Measurements from ENCODE around the gene GAB2. TPM values are rescaled to one million over a fixed set of nuclear protein-coding genes. Genes with fewer than 3 reads are reported as not detected.
"Not testable (repeated sequence)": the region's sequence is repeated elsewhere in the genome, so short reads cannot be mapped to it uniquely, and the experiment has no call there.

Gene GAB2
- total RNA-seq, 2 experiments from 2014 or later, result 7.1 to 7.5 TPM

DNA sequence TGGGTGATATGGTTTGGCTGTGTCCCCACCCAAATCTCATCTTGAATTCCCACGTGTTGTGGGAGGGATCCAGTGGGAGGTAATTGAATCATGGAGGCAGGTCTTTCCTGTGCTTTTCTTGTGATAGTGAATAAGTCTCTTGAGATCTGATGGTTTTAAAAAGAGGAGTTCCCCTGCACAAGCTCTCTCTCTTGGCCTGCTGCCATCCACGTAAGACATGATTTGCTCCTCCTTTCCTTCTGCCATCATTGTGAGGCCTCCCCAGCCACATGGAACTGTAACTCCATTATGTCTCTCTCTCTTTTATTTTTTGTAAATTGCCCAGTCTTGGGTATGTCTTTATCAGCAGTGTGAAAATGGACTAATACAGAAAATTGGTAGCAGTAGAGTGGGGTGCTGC lies 145.8 kb downstream of the GAB2 start:
- H3K4me3 Mint-ChIP-seq; POLR2A ChIA-PET; H3K27me3 Mint-ChIP-seq; H3K4me1 Mint-ChIP-seq; DNase-seq; H3K27ac Mint-ChIP-seq; ATAC-seq (ENCODE audit: low read depth): not testable (repeated sequence)
- peaks cover 17% of the 10 kb centered on the region for H3K36me3 Mint-ChIP-seq
- peaks cover 19% of the 10 kb centered on the region for H3K9me3 Mint-ChIP-seq

DNA sequence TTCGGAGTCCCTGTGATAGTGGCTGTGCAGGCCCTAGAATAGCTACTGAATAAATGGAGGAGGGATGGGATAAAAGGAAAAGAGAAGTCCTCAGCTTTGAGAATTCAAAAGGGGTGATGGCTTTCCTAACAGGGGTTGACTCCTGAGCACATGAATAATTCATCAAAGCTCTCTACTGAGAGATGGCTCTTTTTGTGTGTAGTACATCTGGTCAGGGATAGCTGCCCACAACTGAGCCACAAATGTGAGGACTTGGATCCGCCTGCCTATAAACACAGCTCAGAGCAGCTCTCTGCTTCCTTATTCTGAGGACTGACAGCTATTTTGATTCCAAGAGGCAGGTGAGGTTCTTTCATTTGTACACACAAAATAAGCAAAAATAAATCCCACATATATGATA lies 146.6 kb downstream of the GAB2 start:
- DNase-seq, result no peak
- H3K4me3 Mint-ChIP-seq, result no peak overlapping the region
- peaks cover 17% of the 10 kb centered on the region for H3K36me3 Mint-ChIP-seq
- ATAC-seq (ENCODE audit: low read depth), result no peak
- H3K9me3 Mint-ChIP-seq, result peaks cover 19% of the 10 kb centered on the region
- POLR2A ChIA-PET, result interaction anchor here (0.6 kb wide), 1 partner anchor 124 kb away, joined by 4 read pairs; no protein-coding TSS in a partner anchor
- no peak overlapping the region for H3K27ac Mint-ChIP-seq
- no peaks in the 10 kb centered on the region for H3K27me3 Mint-ChIP-seq
- H3K4me1 Mint-ChIP-seq, result no peaks in the 10 kb centered on the region

DNA sequence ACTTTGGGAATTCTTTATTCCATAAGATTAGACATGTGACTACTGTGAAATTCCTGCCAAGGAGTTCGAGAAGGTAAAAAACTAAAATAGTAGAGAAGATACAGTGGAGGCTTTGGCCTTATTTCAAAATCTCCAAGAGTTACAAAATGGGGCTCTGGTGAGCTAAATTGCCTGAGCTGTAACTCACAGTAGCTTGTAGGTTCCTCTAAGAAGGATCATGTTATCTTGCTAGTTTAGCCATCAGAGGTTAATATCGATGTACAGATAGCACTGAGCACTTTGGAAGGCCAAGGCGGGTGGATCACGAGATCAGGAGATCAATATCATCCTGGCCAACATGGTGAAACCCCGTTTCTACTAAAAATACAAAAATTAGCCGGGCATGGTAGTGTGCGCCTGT lies 147.8 kb downstream of the GAB2 start:
- H3K4me1 Mint-ChIP-seq, result no peaks in the 10 kb centered on the region
- POLR2A ChIA-PET, result no interaction called here
- no peak for DNase-seq
- peaks cover 19% of the 10 kb centered on the region for H3K9me3 Mint-ChIP-seq
- H3K4me3 Mint-ChIP-seq, result no peak overlapping the region
- H3K27me3 Mint-ChIP-seq, result no peaks in the 10 kb centered on the region
- H3K36me3 Mint-ChIP-seq, result peaks cover 17% of the 10 kb centered on the region
- no peak for ATAC-seq (ENCODE audit: low read depth)
- H3K27ac Mint-ChIP-seq, result no peak overlapping the region

DNA sequence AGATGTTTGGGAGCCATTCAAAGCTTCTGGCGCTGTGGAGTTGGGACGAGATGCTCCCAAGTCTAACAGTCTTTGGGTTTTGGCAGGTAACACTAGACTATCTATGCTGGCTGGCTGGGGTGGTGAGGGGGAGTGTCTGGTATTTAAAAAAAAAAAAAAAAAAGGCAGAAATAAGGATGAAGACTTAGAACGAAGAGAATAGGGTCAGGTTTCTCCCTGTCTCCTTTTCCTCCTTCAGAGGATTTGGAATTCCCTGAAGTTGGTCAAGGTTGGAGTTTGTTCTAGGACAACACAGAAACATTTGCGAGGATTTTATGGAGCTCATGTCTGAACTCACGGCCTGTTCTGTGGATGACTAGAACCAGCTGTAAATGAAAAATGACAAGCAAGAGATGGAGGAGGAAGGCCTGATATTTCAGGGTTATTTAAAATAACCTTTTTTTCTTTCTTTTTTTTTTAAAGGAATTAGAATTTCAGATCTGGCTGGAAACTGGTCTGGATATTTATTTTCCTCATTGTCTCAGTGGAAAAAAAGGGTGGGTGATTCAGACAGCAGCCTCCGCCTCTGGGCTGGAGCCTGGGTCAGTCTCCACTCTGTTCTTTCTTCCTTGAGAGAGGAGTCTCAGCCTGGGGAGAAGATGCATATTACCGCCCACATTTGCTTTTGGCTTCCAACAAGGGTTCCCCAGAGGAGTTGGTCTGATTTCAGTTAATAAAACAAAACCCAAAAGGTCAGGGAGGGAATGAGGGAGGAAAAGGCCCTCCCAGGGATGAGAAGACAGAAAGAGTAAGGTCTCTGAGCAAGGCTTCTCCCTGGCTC lies 148.8 kb downstream of the GAB2 start:
- DNase-seq (no peak), ATAC-seq (ENCODE audit: low read depth) (no peak)
- Mint-ChIP-seq H3K27me3 (no peaks in the 10 kb centered on the region), H3K4me1 (no peaks in the 10 kb centered on the region), H3K4me3 (no peak overlapping the region), H3K27ac (no peak overlapping the region), H3K9me3 (peaks cover 13% of the 10 kb centered on the region), H3K36me3 (peaks cover 12% of the 10 kb centered on the region)
- POLR2A ChIA-PET, result no interaction called here

DNA sequence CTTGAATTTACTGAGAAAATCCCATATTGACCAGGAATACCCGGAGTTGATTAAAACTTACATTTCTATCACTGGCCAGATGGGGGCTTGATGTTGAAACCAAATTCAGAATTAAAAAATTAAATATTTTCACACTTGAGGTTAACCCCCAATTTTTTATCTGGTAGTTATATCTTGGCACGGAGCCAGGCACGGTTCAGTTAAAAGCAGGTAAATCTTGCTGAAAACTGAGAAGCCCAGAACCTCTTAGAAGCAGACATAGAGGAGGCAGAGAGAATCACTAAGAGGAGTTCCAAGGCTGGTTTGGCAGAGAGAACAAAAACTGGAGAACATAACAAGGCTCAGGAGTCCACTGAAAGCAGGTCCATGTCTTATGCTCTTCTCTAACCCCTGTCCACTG lies 151.2 kb downstream of the GAB2 start:
- Mint-ChIP-seq H3K4me3 (no peak overlapping the region), H3K27ac (no peak overlapping the region), H3K9me3 (no peaks in the 10 kb centered on the region), H3K4me1 (no peaks in the 10 kb centered on the region), H3K27me3 (no peaks in the 10 kb centered on the region), H3K36me3 (no peaks in the 10 kb centered on the region)
- ATAC-seq (ENCODE audit: low read depth) (no peak), DNase-seq (no peak)
- POLR2A ChIA-PET, result no interaction called here

DNA sequence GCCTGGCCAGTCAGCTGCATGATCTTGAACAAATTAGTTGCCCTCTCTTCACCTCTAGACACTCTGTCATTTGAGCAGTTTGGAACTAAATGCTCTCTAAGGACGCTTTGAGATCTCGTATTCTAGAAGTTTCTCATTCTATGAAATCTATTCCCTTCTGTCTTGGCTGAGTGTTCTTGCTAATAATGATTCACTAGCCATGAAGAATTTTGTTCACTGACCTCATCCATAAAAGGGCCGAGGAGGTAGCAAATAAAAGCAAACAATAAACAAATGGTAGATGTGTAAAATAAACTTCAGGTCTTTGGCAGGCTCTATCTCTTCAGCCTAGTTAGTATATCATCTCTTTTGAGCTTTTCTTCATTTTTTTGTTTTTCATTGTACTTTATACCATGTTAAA lies 152.3 kb downstream of the GAB2 start:
- Mint-ChIP-seq H3K27ac (no peak overlapping the region), H3K36me3 (no peaks in the 10 kb centered on the region), H3K27me3 (no peaks in the 10 kb centered on the region), H3K4me1 (no peaks in the 10 kb centered on the region), H3K4me3 (no peak overlapping the region), H3K9me3 (no peaks in the 10 kb centered on the region)
- POLR2A ChIA-PET, result no interaction called here
- no peak for DNase-seq
- ATAC-seq (ENCODE audit: low read depth), result no peak

DNA sequence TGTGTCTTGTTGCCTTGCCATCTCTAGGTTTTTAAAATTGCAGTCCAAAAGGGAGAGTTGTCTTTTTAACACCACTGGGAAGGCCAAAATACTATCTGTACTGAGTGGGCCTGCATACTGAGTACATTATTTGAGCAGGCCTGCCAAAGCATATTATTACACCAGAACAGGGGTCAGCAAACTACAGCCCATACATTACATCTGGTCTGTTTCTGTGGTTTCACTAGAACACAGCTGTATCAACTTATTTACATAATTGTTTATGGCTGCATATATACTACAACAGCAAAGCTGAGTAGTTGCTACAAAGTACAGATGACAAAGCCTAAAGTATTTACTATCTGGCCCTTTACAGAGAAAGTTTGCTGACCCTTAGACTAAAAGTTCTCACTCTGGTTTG lies 154.9 kb downstream of the GAB2 start:
- Mint-ChIP-seq H3K36me3 (no peaks in the 10 kb centered on the region), H3K9me3 (no peaks in the 10 kb centered on the region), H3K27me3 (no peaks in the 10 kb centered on the region), H3K27ac (no peak overlapping the region), H3K4me3 (no peak overlapping the region), H3K4me1 (no peaks in the 10 kb centered on the region)
- POLR2A ChIA-PET, result no interaction called here
- ATAC-seq (ENCODE audit: low read depth) (no peak), DNase-seq (no peak)

DNA sequence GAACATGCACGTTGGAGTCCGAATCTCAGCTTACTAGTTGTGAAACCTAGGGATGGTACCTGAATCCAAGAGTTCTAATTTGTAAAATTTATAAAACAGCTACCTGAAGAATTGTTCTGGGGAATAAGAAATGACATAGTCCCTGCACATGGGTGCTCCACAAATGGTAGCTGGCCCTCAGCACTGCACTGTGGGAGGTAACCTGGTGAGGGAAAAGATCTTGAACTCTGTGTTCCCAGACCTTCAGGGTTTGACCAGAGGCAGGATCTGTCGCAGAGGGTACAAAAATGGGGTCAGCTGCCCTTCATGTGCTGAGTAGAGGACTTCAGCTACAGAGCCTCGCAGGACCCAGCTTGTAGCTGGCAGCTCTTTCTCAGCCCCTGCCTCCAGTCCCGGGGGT lies 155.4 kb downstream of the GAB2 start:
- no peaks in the 10 kb centered on the region for H3K9me3 Mint-ChIP-seq
- no peaks in the 10 kb centered on the region for H3K27me3 Mint-ChIP-seq

DNA sequence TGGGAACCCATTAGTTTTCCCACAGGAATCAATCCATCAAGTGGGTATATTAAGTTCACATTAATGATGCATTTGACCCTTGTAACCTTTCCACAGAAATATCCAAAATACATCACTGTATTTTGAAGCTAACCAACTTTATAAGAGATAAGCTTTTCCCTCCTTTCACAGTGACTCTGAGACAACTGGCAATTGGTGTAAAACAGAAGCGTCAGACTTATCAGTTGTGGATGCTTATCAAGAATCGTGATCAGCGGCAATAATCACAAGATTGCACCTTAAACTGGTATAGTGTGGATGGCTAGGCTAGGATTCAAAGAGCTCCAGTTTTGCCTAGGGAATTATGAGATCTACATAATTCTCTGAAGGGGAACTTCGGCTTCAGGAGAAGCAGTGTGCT lies 155.8 kb downstream of the GAB2 start:
- Mint-ChIP-seq H3K27ac (no peak overlapping the region), H3K9me3 (no peaks in the 10 kb centered on the region), H3K4me1 (no peaks in the 10 kb centered on the region), H3K27me3 (no peaks in the 10 kb centered on the region), H3K36me3 (no peaks in the 10 kb centered on the region), H3K4me3 (no peak overlapping the region)
- POLR2A ChIA-PET, result interaction anchor here (0.6 kb wide), 1 partner anchor 304 kb away, joined by 4 read pairs; no protein-coding TSS in a partner anchor
- no peak for DNase-seq
- no peak for ATAC-seq (ENCODE audit: low read depth)

More for the DNA sequence above, 155.4 kb downstream of the GAB2 start:
- DNase-seq (no peak), ATAC-seq (ENCODE audit: low read depth) (no peak)
- H3K27ac Mint-ChIP-seq, result no peak overlapping the region
- H3K4me1 Mint-ChIP-seq, result no peaks in the 10 kb centered on the region
- H3K4me3 Mint-ChIP-seq, result no peak overlapping the region
- no peaks in the 10 kb centered on the region for H3K36me3 Mint-ChIP-seq
- POLR2A ChIA-PET, result interaction anchor here (0.6 kb wide), 1 partner anchor 305 kb away, joined by 4 read pairs; no protein-coding TSS in a partner anchor

DNA sequence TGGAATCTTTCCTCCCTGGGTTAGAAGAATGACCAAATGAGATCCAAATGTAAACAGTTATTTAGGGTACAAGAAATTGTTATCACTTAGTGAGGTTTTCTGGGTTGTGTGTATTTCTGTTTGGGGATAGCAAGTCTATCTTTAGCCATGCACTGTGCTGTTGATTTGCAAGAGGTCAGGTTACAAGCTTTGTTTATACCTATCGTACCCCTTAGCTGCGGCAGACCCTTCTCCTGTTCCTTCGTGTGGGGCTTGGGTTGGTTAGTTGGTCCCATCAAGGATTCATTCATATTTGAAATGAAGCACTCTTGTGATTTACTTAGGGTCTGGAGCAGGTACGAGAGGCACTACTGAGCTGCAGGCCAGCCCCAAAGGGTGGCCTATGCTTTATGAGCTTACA lies 156.3 kb downstream of the GAB2 start:
- Mint-ChIP-seq H3K4me1 (no peaks in the 10 kb centered on the region), H3K27me3 (no peaks in the 10 kb centered on the region), H3K36me3 (no peaks in the 10 kb centered on the region), H3K4me3 (no peak overlapping the region), H3K9me3 (no peaks in the 10 kb centered on the region), H3K27ac (no peak overlapping the region)
- ATAC-seq (ENCODE audit: low read depth), result no peak
- no peak for DNase-seq
- POLR2A ChIA-PET, result no interaction called here

DNA sequence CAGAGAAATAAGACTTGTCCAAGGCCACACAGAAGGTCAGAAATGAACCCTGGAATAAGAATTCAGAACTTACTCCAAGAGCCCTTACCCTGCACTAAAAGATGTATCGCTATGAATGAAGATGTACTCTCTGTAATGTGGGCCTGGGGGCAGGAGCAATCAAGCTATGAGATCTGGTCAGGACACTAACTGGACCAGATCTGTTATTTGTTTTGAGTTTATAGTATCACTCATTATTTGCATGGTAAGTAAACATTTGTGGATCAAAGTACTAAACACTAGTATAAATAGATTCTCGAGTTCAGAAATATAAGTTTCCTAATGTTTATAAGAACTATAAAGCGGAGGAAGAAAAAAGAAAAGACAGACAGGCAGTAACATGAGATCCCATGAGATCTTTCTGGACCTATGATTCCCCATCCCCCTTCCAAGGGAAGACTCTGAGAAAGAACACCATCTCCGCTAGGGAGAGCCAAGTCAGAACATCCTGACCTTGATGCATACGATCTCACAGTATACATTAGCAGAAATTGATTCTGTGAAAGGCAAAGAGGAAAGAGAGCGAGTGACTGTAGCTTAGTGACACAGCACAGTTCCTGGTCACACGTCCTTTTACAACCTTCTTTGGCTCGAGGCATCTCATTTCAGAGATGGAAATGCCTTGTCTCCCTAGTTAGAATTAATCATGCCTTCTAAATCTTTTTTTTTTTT lies 157.7 kb downstream of the GAB2 start:
- peak overlapping the region; percentile 19 for H3K27ac Mint-ChIP-seq

DNA sequence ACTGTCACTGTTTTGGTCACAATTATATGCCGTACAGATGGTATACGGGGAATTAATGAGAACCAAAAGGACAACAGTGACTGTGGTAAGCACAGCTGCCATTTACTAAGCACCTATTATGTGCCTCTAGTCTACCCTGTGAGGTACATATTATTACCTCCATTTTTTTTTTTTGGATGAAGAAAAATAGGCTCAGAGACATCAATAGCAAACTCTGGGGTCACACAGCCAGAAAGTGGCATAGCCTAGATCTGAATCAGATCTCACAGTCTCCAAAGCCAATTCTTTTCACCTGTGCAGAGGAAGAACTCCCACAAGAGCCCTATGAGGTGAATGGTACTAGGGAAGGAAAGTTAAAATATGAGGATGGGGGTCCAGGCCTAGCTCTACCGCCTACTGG lies 160.0 kb downstream of the GAB2 start:
- Mint-ChIP-seq H3K4me3 (no peak overlapping the region), H3K9me3 (no peaks in the 10 kb centered on the region), H3K27me3 (peaks cover 3% of the 10 kb centered on the region), H3K4me1 (no peaks in the 10 kb centered on the region), H3K27ac (no peak overlapping the region), H3K36me3 (peaks cover 1% of the 10 kb centered on the region)
- DNase-seq (no peak), ATAC-seq (ENCODE audit: low read depth) (no peak)
- POLR2A ChIA-PET, result no interaction called here

More for the DNA sequence above, 157.7 kb downstream of the GAB2 start:
- POLR2A ChIA-PET, result no interaction called here
- peaks cover 3% of the 10 kb centered on the region for H3K27me3 Mint-ChIP-seq
- no peaks in the 10 kb centered on the region for H3K36me3 Mint-ChIP-seq
- no peak overlapping the region for H3K4me3 Mint-ChIP-seq
- no peak for ATAC-seq (ENCODE audit: low read depth)
- no peaks in the 10 kb centered on the region for H3K9me3 Mint-ChIP-seq
- no peak for DNase-seq
- H3K4me1 Mint-ChIP-seq, result no peaks in the 10 kb centered on the region

DNA sequence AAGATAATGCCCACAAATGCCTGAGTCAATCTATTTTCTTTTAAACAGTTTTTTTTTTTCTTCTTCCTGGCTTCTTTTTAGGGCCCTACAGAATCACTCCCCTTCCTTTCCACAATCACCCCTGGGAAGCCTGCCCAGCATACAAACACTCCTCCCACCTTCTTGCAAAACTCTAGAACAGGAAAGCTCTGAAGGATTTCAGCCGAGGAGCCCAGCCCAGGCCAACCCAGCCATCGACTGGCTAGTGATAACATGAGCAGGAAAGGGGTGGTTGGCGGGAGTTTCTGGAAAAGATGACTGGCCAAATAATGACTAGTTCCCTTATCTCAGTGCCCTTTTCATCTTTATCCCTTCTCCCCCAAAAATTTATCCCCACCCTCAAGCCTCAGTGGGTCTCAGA lies 160.7 kb downstream of the GAB2 start:
- Mint-ChIP-seq H3K4me3 (no peak overlapping the region), H3K4me1 (no peaks in the 10 kb centered on the region), H3K27ac (no peak overlapping the region), H3K9me3 (no peaks in the 10 kb centered on the region), H3K36me3 (peaks cover 1% of the 10 kb centered on the region), H3K27me3 (peaks cover 3% of the 10 kb centered on the region)
- no peak for DNase-seq
- POLR2A ChIA-PET, result no interaction called here
- no peak for ATAC-seq (ENCODE audit: low read depth)

DNA sequence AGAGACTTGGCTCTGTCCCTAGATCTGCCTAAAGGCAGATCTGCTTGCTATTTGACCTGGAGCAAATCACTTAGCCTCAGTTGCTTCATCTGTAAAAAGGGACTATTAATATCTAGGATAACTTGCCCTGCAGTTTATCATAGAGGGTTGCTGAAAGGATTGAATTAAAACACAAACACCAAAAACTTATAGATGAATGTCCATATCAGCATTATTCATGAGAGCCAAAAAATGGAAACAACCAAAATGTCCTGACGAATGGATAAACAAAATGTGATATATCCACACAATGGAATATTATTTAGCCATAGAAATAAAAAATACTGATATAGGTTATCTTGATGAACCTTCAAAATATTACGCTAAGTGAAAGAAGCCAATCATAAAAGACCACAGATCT lies 161.7 kb downstream of the GAB2 start:
- POLR2A ChIA-PET, result no interaction called here
- H3K27me3 Mint-ChIP-seq, result peaks cover 3% of the 10 kb centered on the region
- H3K4me3 Mint-ChIP-seq, result no peak overlapping the region
- no peak overlapping the region for H3K27ac Mint-ChIP-seq
- H3K36me3 Mint-ChIP-seq, result peaks cover 1% of the 10 kb centered on the region
- H3K9me3 Mint-ChIP-seq, result no peaks in the 10 kb centered on the region
- ATAC-seq (ENCODE audit: low read depth) (no peak), DNase-seq (no peak)
- H3K4me1 Mint-ChIP-seq, result no peaks in the 10 kb centered on the region

Measured in activated naive CD8-positive, alpha-beta T cell treated with anti-CD3 and anti-CD28 coated beads, Interleukin-2, amount 10 ng/mL, durations not matched to agents 7 days and 5 days (primary cell).